ENCODE data around the gene TXLNG.

TXLNG gene

DNA sequence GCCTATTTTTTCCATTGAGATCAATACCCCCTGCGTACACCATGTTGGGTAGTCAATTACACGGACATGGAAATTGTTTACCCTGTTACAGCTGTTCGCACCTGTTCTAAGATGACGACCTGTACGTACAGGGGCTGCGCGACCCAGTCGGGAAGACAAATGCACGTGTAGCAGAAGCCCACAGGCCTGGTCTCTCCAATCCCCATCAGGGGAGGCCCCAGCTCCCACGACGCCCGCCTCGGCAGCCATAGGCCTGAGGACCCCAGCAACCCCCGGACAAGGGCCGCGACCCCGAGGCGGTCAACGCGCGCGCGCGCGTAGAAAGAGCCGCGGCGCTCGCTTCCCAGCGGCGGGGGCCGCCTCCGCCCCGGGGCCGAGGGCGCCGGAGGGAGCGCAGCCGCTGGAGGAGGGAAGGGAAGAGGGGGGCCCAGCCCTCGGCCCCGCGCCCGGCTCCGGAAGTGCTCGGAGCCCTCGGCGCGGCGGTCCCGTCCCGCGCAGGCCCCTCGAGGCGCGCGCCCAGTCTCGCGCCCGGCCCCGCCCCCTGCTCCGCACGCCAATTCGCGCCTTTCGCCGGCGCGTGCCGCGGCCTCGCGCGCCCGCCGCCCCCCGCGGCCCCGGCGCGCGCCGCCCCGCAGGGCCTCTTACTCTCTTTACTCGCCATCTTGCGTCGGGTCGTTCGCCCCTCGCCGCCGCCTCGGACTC, 83.3 kb downstream of the TXLNG start (continued):
- TF ChIP-seq ZNF561 (tag by site-specific recombination; IDR thresholded peaks at IDR 0.05; ENCODE audit: borderline replicate concordance) (0 out of 2 replicates have a peak, but pooled peaks have one; percentile 41), ZNF510 (tag by site-specific recombination; IDR thresholded peaks at IDR 0.05; ENCODE audit: insufficient replicate concordance) (no peak), GLIS2 (tag by site-specific recombination; IDR thresholded peaks at IDR 0.05) (peak; percentile 13; the same call in 1 of the 2 replicates), ZNF311 (tag by site-specific recombination; IDR thresholded peaks at IDR 0.05; ENCODE audit: borderline replicate concordance) (no peak), ZBTB20 (tag by site-specific recombination; IDR thresholded peaks at IDR 0.05) (no peak), ZNF112 (tag by site-specific recombination; IDR thresholded peaks at IDR 0.05) (no peak), ZNF776 (tag by site-specific recombination; IDR thresholded peaks at IDR 0.05; ENCODE audit: borderline replicate concordance) (no peak), YY1 (tag by site-specific recombination; IDR thresholded peaks at IDR 0.05) (0 out of 2 replicates have a peak, but pooled peaks have one; percentile 28), GLI2 (tag by site-specific recombination; IDR thresholded peaks at IDR 0.05; ENCODE audit: borderline replicate concordance, low read depth) (no peak), PRDM1 (tag by site-specific recombination; IDR thresholded peaks at IDR 0.05) (no peak), KLF7 (tag by site-specific recombination; IDR thresholded peaks at IDR 0.05; ENCODE audit: borderline replicate concordance) (no peak), SCRT2 (tag by site-specific recombination; IDR thresholded peaks at IDR 0.05) (peak; percentile 45; the same call in 1 of the 2 replicates), ZNF223 (tag by site-specific recombination; IDR thresholded peaks at IDR 0.05) (no peak), ZNF629 (tag by site-specific recombination; IDR thresholded peaks at IDR 0.05) (no peak)
- TF ChIP-seq, protein P1, sequence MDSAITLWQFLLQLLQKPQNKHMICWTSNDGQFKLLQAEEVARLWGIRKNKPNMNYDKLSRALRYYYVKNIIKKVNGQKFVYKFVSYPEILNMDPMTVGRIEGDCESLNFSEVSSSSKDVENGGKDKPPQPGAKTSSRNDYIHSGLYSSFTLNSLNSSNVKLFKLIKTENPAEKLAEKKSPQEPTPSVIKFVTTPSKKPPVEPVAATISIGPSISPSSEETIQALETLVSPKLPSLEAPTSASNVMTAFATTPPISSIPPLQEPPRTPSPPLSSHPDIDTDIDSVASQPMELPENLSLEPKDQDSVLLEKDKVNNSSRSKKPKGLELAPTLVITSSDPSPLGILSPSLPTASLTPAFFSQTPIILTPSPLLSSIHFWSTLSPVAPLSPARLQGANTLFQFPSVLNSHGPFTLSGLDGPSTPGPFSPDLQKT (IDR thresholded peaks at IDR 0.05; ENCODE audit: borderline replicate concordance, low read depth, low read length) = peak; percentile 44; the same call in 1 of the 2 replicates
- TF ChIP-seq, protein P2, sequence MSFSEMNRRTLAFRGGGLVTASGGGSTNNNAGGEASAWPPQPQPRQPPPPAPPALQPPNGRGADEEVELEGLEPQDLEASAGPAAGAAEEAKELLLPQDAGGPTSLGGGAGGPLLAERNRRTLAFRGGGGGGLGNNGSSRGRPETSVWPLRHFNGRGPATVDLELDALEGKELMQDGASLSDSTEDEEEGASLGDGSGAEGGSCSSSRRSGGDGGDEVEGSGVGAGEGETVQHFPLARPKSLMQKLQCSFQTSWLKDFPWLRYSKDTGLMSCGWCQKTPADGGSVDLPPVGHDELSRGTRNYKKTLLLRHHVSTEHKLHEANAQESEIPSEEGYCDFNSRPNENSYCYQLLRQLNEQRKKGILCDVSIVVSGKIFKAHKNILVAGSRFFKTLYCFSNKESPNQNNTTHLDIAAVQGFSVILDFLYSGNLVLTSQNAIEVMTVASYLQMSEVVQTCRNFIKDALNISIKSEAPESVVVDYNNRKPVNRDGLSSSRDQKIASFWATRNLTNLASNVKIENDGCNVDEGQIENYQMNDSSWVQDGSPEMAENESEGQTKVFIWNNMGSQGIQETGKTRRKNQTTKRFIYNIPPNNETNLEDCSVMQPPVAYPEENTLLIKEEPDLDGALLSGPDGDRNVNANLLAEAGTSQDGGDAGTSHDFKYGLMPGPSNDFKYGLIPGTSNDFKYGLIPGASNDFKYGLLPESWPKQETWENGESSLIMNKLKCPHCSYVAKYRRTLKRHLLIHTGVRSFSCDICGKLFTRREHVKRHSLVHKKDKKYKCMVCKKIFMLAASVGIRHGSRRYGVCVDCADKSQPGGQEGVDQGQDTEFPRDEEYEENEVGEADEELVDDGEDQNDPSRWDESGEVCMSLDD (tag by site-specific recombination; IDR thresholded peaks at IDR 0.05) = peak; percentile 20

DNA sequence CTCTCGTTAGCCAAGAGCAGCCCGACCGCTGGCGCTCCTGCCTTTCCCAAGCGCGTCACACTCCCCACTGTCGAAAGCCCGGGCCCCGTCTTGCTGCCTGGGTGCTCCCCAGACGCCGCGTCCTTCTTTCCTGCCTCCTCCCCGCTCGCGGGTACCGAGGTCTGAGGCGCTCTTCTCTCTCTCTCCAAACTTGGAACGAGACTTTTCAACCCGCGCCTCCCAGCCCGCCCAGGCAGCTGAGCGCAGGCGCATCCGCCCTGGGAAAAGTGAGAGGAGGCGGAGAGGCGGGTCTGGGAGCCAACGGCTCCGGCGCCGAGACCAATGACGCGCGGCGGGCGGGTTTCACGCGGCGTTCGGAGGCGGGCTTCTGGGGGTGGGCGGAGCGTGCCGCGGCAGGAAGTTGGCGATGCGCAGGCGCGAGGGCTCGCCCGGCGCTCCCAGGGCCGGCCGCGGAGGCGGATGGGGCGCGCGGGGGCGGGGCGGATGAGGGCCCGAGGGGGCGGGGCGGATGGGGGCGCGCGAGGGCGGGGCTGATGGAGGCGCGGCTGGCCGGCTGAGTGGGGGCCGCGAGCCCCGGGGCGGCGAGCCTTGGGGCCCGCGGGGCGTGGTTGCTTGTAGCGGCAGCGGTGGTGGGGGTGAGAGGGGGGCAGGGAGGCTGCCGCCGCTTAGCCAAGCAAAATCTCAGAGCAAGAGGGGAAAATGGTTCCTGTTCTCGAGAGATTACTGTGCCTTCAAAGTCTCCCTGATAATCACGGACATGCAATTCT, 84.0 kb downstream of the TXLNG start, which contains the start of gene RBBP7:
Gene RBBP7, minus strand, starts transcription at position 268 of the 767 bp plus-strand sequence. CDS start 309 bp downstream, outside the sequence.
- Histone ChIP-seq H3K36me3 (ENCODE audit: control insufficient read depth in 2 of 2, insufficient read depth in 1 of 2, low read length in 2 of 2) (peaks cover 33 to 34% of the 10 kb centered on the region in 2 experiments), H3K4me3 (ENCODE audit: low read depth, low read length) (peak within 1 kb of the TSS; percentile 98), H3K9me3 (ENCODE audit: control insufficient read depth, insufficient read depth, low read depth, low read length) (no peaks in the 10 kb centered on the region), H3K27ac (ENCODE audit: extremely low read depth, low read depth, low read length) (peak within 1 kb of the TSS; percentile 100), H3K4me1 (ENCODE audit: control insufficient read depth, insufficient read depth, low read length) (peaks cover 8% of the 10 kb centered on the region)
- ChIA-PET POLR2A (interaction anchor here (0.7 to 2.0 kb wide), 4 partner anchors 11 to 176 kb away, joined by 3 to 5 read pairs (median 4); no protein-coding TSS in a partner anchor), CTCF (interaction anchor here (0.7 to 5.8 kb wide), 6 partner anchors 14 to 803 kb away, joined by 3 to 59 read pairs (median 6); no protein-coding TSS in a partner anchor)
- TF ChIP-seq ZNF169 (tag by site-specific recombination; IDR thresholded peaks at IDR 0.05) = no peak
- TF ChIP-seq ZNF76 (tag by site-specific recombination; IDR thresholded peaks at IDR 0.05; ENCODE audit: borderline replicate concordance, low read depth) = 0 out of 2 replicates have a peak, but pooled peaks have one; percentile 19
- TF ChIP-seq KLF1 (tag by site-specific recombination; IDR thresholded peaks at IDR 0.05) = peak; percentile 52
- TF ChIP-seq, protein P3, sequence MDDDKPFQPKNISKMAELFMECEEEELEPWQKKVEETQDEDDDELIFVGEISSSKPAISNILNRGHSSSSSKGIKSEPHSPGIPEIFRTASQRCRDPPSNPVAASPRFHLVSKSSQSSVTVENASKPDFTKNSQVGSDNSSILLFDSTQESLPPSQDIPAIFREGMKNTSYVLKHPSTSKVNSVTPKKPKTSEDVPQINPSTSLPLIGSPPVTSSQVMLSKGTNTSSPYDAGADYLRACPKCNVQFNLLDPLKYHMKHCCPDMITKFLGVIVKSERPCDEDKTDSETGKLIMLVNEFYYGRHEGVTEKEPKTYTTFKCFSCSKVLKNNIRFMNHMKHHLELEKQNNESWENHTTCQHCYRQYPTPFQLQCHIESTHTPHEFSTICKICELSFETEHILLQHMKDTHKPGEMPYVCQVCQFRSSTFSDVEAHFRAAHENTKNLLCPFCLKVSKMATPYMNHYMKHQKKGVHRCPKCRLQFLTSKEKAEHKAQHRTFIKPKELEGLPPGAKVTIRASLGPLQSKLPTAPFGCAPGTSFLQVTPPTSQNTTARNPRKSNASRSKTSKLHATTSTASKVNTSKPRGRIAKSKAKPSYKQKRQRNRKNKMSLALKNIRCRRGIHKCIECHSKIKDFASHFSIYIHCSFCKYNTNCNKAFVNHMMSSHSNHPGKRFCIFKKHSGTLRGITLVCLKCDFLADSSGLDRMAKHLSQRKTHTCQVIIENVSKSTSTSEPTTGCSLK (tag by site-specific recombination; IDR thresholded peaks at IDR 0.05) = no peak
- peak; percentile 74 for TF ChIP-seq ZNF843 (tag by site-specific recombination; IDR thresholded peaks at IDR 0.05)
- TF ChIP-seq ZNF426 (tag by site-specific recombination; IDR thresholded peaks at IDR 0.05) = no peak
- TF ChIP-seq, protein P4, sequence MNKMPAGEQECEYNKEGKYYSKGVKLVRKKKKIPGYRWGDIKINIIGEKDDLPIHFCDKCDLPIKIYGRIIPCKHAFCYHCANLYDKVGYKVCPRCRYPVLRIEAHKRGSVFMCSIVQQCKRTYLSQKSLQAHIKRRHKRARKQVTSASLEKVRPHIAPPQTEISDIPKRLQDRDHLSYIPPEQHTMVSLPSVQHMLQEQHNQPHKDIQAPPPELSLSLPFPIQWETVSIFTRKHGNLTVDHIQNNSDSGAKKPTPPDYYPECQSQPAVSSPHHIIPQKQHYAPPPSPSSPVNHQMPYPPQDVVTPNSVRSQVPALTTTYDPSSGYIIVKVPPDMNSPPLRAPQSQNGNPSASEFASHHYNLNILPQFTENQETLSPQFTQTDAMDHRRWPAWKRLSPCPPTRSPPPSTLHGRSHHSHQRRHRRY (tag by site-specific recombination; IDR thresholded peaks at IDR 0.05) = no peak
- no peak for TF ChIP-seq ZNF626 (tag by site-specific recombination; IDR thresholded peaks at IDR 0.05)
- no peak for TF ChIP-seq SCRT2 (tag by site-specific recombination; IDR thresholded peaks at IDR 0.05)
- TF ChIP-seq, protein P5, sequence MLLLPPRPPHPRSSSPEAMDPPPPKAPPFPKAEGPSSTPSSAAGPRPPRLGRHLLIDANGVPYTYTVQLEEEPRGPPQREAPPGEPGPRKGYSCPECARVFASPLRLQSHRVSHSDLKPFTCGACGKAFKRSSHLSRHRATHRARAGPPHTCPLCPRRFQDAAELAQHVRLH (tag by site-specific recombination; IDR thresholded peaks at IDR 0.05) = peak; percentile 70; the same call in 1 of the 2 replicates
- TF ChIP-seq ZNF514 (tag by site-specific recombination; IDR thresholded peaks at IDR 0.05) = no peak
- TF ChIP-seq SETDB1 (IDR thresholded peaks at IDR 0.05; ENCODE audit: insufficient read length, low read length) = no peak
